ENCODE measurements around the gene ANKRD63. TPM values are rescaled to one million over a fixed set of nuclear protein-coding genes. Genes with fewer than 3 reads are reported as not detected.

ANKRD63 gene
- total and polyA plus RNA-seq, 10 of the 15 experiments (the other 5 are each of a cell fraction or from before 2014, with no cell fraction given) = not detected

DNA sequence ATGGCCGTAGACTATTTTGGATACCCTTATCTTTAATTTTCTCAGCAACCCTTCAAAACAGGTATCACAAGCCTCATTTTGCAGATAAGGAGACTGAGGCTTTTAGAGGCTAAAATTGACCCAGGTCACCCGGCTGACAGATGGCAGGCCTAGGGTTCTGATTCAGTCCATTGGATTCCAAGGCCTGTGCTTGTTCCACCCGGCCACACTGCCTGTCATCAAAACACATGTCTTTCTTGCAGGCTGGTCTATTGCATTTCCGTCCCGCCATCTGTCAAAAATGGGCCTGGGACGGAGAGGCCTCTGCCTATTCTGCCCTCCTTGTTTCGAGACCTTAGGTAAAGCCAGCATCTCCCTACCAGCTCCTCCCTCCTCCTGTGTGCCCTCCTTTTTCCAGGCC lies 48.8 kb upstream of the ANKRD63 start (continued):
- TF ChIP-seq MXI1 (IDR thresholded peaks at IDR 0.05; ENCODE audit: low read depth, low read length) (no peak), NBN (IDR thresholded peaks at IDR 0.05) (no peak), NFYA (IDR thresholded peaks at IDR 0.05; ENCODE audit: borderline replicate concordance, low read depth, low read length) (no peak), ATF7 (IDR thresholded peaks at IDR 0.05; ENCODE audit: low read depth) (no peak), LARP7 (IDR thresholded peaks at IDR 0.05) (no peak)

DNA sequence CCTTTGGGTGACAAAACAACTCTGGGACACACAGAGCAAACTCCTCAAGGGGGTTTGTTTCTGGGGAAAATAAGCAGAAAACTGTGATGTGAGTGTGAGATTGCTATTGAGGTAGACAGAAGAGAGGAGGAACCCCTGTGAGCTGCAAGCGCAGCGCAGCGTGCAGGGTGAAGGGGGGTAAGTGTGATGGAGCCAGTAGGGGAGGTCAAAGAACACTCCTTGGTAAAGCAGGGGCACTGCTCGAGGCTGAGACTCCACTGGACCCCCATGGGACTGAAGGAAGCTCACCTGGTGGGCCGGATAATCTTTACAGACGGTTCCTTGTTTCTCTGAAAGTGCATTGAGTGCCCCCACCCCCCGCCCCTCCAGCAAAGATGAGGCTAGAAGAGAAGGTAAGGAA lies 48.2 kb upstream of the ANKRD63 start:
- TF ChIP-seq HCFC1 (IDR thresholded peaks at IDR 0.05; ENCODE audit: low read length) (no peak), EP300 (IDR thresholded peaks at IDR 0.05; ENCODE audit: borderline replicate concordance in 1 of 2, control insufficient read depth in 1 of 2, low read depth in 2 of 2, low read length in 2 of 2) (no peak)
- TF ChIP-seq, protein P1, sequence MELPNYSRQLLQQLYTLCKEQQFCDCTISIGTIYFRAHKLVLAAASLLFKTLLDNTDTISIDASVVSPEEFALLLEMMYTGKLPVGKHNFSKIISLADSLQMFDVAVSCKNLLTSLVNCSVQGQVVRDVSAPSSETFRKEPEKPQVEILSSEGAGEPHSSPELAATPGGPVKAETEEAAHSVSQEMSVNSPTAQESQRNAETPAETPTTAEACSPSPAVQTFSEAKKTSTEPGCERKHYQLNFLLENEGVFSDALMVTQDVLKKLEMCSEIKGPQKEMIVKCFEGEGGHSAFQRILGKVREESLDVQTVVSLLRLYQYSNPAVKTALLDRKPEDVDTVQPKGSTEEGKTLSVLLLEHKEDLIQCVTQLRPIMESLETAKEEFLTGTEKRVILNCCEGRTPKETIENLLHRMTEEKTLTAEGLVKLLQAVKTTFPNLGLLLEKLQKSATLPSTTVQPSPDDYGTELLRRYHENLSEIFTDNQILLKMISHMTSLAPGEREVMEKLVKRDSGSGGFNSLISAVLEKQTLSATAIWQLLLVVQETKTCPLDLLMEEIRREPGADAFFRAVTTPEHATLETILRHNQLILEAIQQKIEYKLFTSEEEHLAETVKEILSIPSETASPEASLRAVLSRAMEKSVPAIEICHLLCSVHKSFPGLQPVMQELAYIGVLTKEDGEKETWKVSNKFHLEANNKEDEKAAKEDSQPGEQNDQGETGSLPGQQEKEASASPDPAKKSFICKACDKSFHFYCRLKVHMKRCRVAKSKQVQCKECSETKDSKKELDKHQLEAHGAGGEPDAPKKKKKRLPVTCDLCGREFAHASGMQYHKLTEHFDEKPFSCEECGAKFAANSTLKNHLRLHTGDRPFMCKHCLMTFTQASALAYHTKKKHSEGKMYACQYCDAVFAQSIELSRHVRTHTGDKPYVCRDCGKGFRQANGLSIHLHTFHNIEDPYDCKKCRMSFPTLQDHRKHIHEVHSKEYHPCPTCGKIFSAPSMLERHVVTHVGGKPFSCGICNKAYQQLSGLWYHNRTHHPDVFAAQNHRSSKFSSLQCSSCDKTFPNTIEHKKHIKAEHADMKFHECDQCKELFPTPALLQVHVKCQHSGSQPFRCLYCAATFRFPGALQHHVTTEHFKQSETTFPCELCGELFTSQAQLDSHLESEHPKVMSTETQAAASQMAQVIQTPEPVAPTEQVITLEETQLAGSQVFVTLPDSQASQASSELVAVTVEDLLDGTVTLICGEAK (IDR thresholded peaks at IDR 0.05; ENCODE audit: borderline replicate concordance) = no peak
- no peaks in the 10 kb centered on the region for H4K20me1 ChIP-seq (ENCODE audit: control insufficient read depth, insufficient read depth)
- no peaks in the 10 kb centered on the region for H3K36me3 ChIP-seq (ENCODE audit: control insufficient read depth in 2 of 2, insufficient read depth in 2 of 2, low read length in 1 of 2)
- no peak for DNase-seq (ENCODE audit: low read depth, low spot score)
- H3K9ac ChIP-seq (ENCODE audit: control insufficient read depth, insufficient read depth, low read length) = no peak overlapping the region
- no peak overlapping the region for H3K4me3 ChIP-seq
- SMC1A ChIA-PET (ENCODE audit: uncharacterized antibody, unreplicated experiment) = interaction anchor here (0.7 kb wide), 1 partner anchor 56 kb away, joined by 3 read pairs; no protein-coding TSS in a partner anchor
- no TSS peak for BruUV-seq (replicated peaks)
- intact Hi-C loops (cut with micrococcal nuclease; ENCODE audit: unreplicated experiment) = no loop called here
- H3K4me2 ChIP-seq (ENCODE audit: control insufficient read depth, insufficient read depth) = no peak overlapping the region
- H3K79me2 ChIP-seq (ENCODE audit: control insufficient read depth, insufficient read depth, low read length) = no peaks in the 10 kb centered on the region
- in situ Hi-C loops (cut with MboI) = no loop called here
- H3K27me3 ChIP-seq (replicated peaks in 1 of 2; ENCODE audit: control insufficient read depth in 2 of 2, insufficient read depth in 2 of 2, low read length in 1 of 2) = no peaks in the 10 kb centered on the region
- H3K9me3 ChIP-seq (replicated peaks; ENCODE audit: control insufficient read depth, insufficient read depth, low read length) = no peaks in the 10 kb centered on the region
- ATAC-seq = no peak
- RAD21 ChIA-PET (ENCODE audit: unreplicated experiment) = no interaction called here
- POLR2A ChIA-PET = no interaction called here
- no peak overlapping the region for H2AFZ ChIP-seq (ENCODE audit: control insufficient read depth, low read depth, low read length)
- 47% methylated on average over 7 of the region's 7 CpGs for WGBS (ENCODE audit: insufficient coverage, insufficient replicate concordance, low lambda C conversion rate, missing lambda C conversion rate)
- H3K4me1 ChIP-seq (ENCODE audit: control insufficient read depth, insufficient read depth, low read length) = peaks cover 9% of the 10 kb centered on the region
- H3K27ac ChIP-seq (ENCODE audit: control insufficient read depth, insufficient read depth) = no peak overlapping the region
- CTCF ChIA-PET = interaction anchor here (1.0 to 6.7 kb wide), 4 partner anchors 8 to 22 kb away, joined by 3 to 103 read pairs (median 6); partner anchors contain the start of gene CCDC9B
- no peak for FAIRE-seq

Data from GM12878 (cell line).